Measurements from ENCODE around the gene LPCAT2. TPM values are rescaled to one million over a fixed set of nuclear protein-coding genes. Genes with fewer than 3 reads are reported as not detected.

LPCAT2 gene
- total RNA-seq, 1 experiment from 2014 or later: 25.2 TPM

DNA sequence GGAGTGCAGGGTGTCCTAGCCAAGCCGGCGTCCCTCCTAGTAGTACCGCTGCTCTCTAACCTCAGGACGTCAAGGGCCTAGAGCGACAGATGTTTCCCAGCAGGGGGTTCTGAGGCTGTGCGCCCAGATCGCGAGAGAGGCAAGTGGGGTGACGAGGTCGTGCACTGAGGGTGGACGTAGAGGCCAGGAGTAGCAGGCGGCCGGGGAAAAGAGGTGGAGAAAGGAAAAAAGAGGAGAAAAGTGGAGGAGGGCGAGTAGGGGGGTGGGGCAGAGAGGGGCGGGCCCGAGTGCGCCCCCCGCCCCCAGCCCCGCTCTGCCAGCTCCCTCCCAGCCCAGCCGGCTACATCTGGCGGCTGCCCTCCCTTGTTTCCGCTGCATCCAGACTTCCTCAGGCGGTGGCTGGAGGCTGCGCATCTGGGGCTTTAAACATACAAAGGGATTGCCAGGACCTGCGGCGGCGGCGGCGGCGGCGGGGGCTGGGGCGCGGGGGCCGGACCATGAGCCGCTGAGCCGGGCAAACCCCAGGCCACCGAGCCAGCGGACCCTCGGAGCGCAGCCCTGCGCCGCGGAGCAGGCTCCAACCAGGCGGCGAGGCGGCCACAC, 29.9 kb upstream of the LPCAT2 start, which contains the start of gene MMP2:
Gene MMP2 (plus strand): TSS at position 372 of the 603 bp plus-strand sequence. CDS start 282 bp downstream, outside the sequence.
- H3K4me3 Mint-ChIP-seq (ENCODE audit: unreplicated experiment): peak within 1 kb of the TSS; percentile 68
- peak within 1 kb of the TSS; percentile 30 for H3K4me3 ChIP-seq (ENCODE audit: low read depth, low read length)

DNA sequence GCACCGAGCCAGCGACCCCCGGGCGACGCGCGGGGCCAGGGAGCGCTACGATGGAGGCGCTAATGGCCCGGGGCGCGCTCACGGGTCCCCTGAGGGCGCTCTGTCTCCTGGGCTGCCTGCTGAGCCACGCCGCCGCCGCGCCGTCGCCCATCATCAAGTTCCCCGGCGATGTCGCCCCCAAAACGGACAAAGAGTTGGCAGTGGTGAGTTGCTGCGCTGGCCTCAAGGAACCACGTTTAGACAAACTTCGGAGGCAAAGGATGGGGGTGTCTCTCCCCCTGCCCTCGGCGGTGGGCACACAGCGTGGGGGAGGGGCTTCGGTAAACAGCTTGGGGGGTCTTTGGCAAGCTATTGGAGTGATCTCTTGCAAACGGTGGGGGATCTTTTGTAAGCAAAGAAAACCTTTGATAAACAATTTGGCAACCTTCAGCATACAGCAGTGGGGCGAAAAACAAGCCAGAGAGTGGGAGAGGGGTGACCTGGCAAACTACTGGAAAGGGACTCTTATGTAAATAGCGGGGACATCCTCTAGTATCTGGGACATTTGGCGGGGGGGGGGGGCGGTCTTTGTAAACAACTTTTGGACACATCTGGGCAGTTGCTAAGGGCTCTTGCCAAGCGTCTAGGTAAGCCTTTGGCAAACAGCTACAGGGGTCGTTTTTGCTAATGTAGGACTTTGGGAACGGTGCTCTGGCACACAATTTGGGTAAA, 29.3 kb upstream of the LPCAT2 start:
- TF ChIP-seq, protein P1, sequence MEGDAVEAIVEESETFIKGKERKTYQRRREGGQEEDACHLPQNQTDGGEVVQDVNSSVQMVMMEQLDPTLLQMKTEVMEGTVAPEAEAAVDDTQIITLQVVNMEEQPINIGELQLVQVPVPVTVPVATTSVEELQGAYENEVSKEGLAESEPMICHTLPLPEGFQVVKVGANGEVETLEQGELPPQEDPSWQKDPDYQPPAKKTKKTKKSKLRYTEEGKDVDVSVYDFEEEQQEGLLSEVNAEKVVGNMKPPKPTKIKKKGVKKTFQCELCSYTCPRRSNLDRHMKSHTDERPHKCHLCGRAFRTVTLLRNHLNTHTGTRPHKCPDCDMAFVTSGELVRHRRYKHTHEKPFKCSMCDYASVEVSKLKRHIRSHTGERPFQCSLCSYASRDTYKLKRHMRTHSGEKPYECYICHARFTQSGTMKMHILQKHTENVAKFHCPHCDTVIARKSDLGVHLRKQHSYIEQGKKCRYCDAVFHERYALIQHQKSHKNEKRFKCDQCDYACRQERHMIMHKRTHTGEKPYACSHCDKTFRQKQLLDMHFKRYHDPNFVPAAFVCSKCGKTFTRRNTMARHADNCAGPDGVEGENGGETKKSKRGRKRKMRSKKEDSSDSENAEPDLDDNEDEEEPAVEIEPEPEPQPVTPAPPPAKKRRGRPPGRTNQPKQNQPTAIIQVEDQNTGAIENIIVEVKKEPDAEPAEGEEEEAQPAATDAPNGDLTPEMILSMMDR (IDR thresholded peaks at IDR 0.05; ENCODE audit: insufficient read depth in 1 of 2, low read depth in 1 of 2, low read length in 1 of 2, severe bottlenecking in 1 of 2, unreplicated experiment in 1 of 2): no peak
- H3K9me3 Mint-ChIP-seq (ENCODE audit: unreplicated experiment): no peaks in the 10 kb centered on the region
- BruUV-seq (replicated peaks): no TSS peak
- DNase-seq: no peak
- Histone ChIP-seq H3K9me3 (no peaks in the 10 kb centered on the region), H3K4me1 (no peaks in the 10 kb centered on the region), H3K27me3 (replicated peaks; ENCODE audit: control insufficient read depth, insufficient read depth, low read length) (no peaks in the 10 kb centered on the region), H3K36me3 (ENCODE audit: control insufficient read depth, insufficient read depth, low read length) (no peaks in the 10 kb centered on the region), H3K4me3 (ENCODE audit: low read depth, low read length) (peak overlapping the region; percentile 30)
- POLR2A ChIA-PET: no interaction called here
- no peaks in the 10 kb centered on the region for H3K36me3 Mint-ChIP-seq (ENCODE audit: insufficient read depth, unreplicated experiment)
- CTCF ChIA-PET: interaction anchor here (0.7 kb wide), 1 partner anchor 1937 kb away, joined by 4 read pairs; no protein-coding TSS in a partner anchor
- peak overlapping the region; percentile 68 for H3K4me3 Mint-ChIP-seq (ENCODE audit: unreplicated experiment)
- peaks cover 15% of the 10 kb centered on the region for H3K27me3 Mint-ChIP-seq (ENCODE audit: insufficient read depth, unreplicated experiment)
- no peak overlapping the region for H3K27ac Mint-ChIP-seq (ENCODE audit: unreplicated experiment)
- H3K4me1 Mint-ChIP-seq (ENCODE audit: low read depth, unreplicated experiment): peaks cover 6% of the 10 kb centered on the region
- intact Hi-C loops (cut with micrococcal nuclease; ENCODE audit: unreplicated experiment): no loop called here

More for the DNA sequence above, 29.9 kb upstream of the LPCAT2 start, which contains the start of gene MMP2:
- H3K9me3 Mint-ChIP-seq (ENCODE audit: unreplicated experiment): no peaks in the 10 kb centered on the region
- TF ChIP-seq, protein P1 (IDR thresholded peaks at IDR 0.05; ENCODE audit: insufficient read depth in 1 of 2, low read depth in 1 of 2, low read length in 1 of 2, severe bottlenecking in 1 of 2, unreplicated experiment in 1 of 2): no peak
- H3K27me3 Mint-ChIP-seq (ENCODE audit: insufficient read depth, unreplicated experiment): peaks cover 15% of the 10 kb centered on the region
- no TSS peak for BruUV-seq (replicated peaks)
- Histone ChIP-seq H3K4me1 (no peaks in the 10 kb centered on the region), H3K36me3 (ENCODE audit: control insufficient read depth, insufficient read depth, low read length) (no peaks in the 10 kb centered on the region), H3K27me3 (replicated peaks; ENCODE audit: control insufficient read depth, insufficient read depth, low read length) (no peaks in the 10 kb centered on the region), H3K9me3 (no peaks in the 10 kb centered on the region)
- DNase-seq: no peak
- H3K4me1 Mint-ChIP-seq (ENCODE audit: low read depth, unreplicated experiment): peaks cover 6% of the 10 kb centered on the region
- POLR2A ChIA-PET: no interaction called here
- CTCF ChIA-PET: no interaction called here
- intact Hi-C loops (cut with micrococcal nuclease; ENCODE audit: unreplicated experiment): no loop called here
- no peaks in the 10 kb centered on the region for H3K36me3 Mint-ChIP-seq (ENCODE audit: insufficient read depth, unreplicated experiment)
- H3K27ac Mint-ChIP-seq (ENCODE audit: unreplicated experiment): no peak within 1 kb of the TSS

DNA sequence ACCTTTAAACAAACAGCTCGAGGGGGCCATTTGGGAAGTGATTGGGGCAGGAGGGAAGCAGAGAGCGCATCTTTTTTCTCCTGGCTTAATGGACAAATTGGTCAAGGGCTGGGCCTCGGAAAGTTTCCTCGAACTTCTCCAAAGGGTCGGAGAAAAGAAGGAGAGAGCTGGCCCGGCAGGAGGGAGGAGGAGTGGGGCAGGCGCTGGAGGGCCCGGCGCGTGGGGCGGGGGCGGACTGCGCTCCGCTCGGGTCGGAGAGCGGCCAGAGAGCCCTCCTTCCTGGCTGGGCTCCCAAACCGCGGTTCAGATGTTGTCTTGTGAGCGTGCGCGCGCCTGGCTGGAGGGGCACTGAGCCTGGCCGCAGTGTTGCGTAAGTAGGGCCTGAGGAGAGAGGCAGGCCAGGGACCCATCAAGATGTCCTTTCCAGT, 28.6 kb upstream of the LPCAT2 start:
- TF ChIP-seq, protein P1 (IDR thresholded peaks at IDR 0.05; ENCODE audit: insufficient read depth in 1 of 2, low read depth in 1 of 2, low read length in 1 of 2, severe bottlenecking in 1 of 2, unreplicated experiment in 1 of 2): no peak
- Histone ChIP-seq H3K27me3 (replicated peaks; ENCODE audit: control insufficient read depth, insufficient read depth, low read length) (no peaks in the 10 kb centered on the region), H3K9me3 (no peaks in the 10 kb centered on the region), H3K4me3 (ENCODE audit: low read depth, low read length) (no peak overlapping the region), H3K36me3 (ENCODE audit: control insufficient read depth, insufficient read depth, low read length) (no peaks in the 10 kb centered on the region), H3K4me1 (no peaks in the 10 kb centered on the region)
- Mint-ChIP-seq H3K27me3 (ENCODE audit: insufficient read depth, unreplicated experiment) (peaks cover 18% of the 10 kb centered on the region), H3K4me3 (ENCODE audit: unreplicated experiment) (no peak overlapping the region), H3K36me3 (ENCODE audit: insufficient read depth, unreplicated experiment) (no peaks in the 10 kb centered on the region), H3K27ac (ENCODE audit: unreplicated experiment) (no peak overlapping the region), H3K9me3 (ENCODE audit: unreplicated experiment) (no peaks in the 10 kb centered on the region), H3K4me1 (ENCODE audit: low read depth, unreplicated experiment) (peaks cover 6% of the 10 kb centered on the region)
- no peak for DNase-seq
- POLR2A ChIA-PET: no interaction called here
- CTCF ChIA-PET: interaction anchor here (0.7 kb wide), 1 partner anchor 1938 kb away, joined by 4 read pairs; no protein-coding TSS in a partner anchor
- intact Hi-C loops (cut with micrococcal nuclease; ENCODE audit: unreplicated experiment): no loop called here
- BruUV-seq (replicated peaks): no TSS peak
